IPS DF 6.9 (cell line): Measurements from ENCODE around the gene ALDH3A2.

ENCODE experiments used
- DNase-seq: peaks from one replicate; pipeline ENCODE4 v3.0.0-alpha.2; 2013; ENCODE audit warnings: low read depth, low spot score
- H3K27ac ChIP-seq: one replicate; pipeline ENCODE4 v1.5.1; 2013; ENCODE audit warnings: low read length, control low read depth
- H3K27me3 ChIP-seq: 2 replicates; pipeline ENCODE4 v1.6.1; 2013; ENCODE audit warnings: mild to moderate bottlenecking, low read length; ENCODE audit not compliant: control insufficient read depth, insufficient read depth
- H3K36me3 ChIP-seq: 2 replicates; pipeline ENCODE4 v1.6.1; 2013; ENCODE audit warnings: low read length; ENCODE audit not compliant: control insufficient read depth, insufficient read depth
- H3K4me1 ChIP-seq: 2 replicates; pipeline ENCODE4 v1.6.1; 2013; ENCODE audit warnings: low read length; ENCODE audit not compliant: control insufficient read depth, insufficient read depth
- H3K4me3 ChIP-seq: 2 replicates; pipeline ENCODE4 v1.5.1; 2013; ENCODE audit warnings: mild to moderate bottlenecking, low read length
- H3K9me3 ChIP-seq: 2 replicates; pipeline ENCODE4 v1.6.1; 2013; ENCODE audit warnings: low read length, inconsistent platforms; ENCODE audit not compliant: control insufficient read depth, insufficient read depth
- WGBS: extraction: QIAGEN DNeasy Blood & Tissue Kit; methylation state at CpG from one replicate; pipeline ENCODE4 v1.1.7; 2013; ENCODE audit warnings: mixed read lengths, missing lambda C conversion rate; ENCODE audit not compliant: insufficient read length, insufficient coverage; 5-methylcytosine and 5-hydroxymethylcytosine counted together

Gene ALDH3A2

GRCh38 chr17:19630035-19630434 lies 18.5 kb upstream of the ALDH3A2 start:
- Histone ChIP-seq H3K27ac (no peak overlapping the region), H3K9me3 (no peaks in the 10 kb centered on the region), H3K36me3 (no peaks in the 10 kb centered on the region), H3K4me3 (no peak overlapping the region), H3K4me1 (no peaks in the 10 kb centered on the region), H3K27me3 (no peaks in the 10 kb centered on the region)
- no CpG with 5 or more reads among the region's 4 CpGs for WGBS
- no peak for DNase-seq

- no peak for DNase-seq
- no CpG with 5 or more reads among the region's 1 CpG for WGBS
- no peak overlapping the region for H3K4me3 ChIP-seq
- H3K36me3 ChIP-seq = no peaks in the 10 kb centered on the region
- no peaks in the 10 kb centered on the region for H3K27me3 ChIP-seq
- no peak overlapping the region for H3K27ac ChIP-seq
- no peaks in the 10 kb centered on the region for H3K4me1 ChIP-seq
- no peaks in the 10 kb centered on the region for H3K9me3 ChIP-seq
Observed at GRCh38 chr17:19630661-19631060, 17.9 kb upstream of the ALDH3A2 start.

- no peak overlapping the region for H3K4me3 ChIP-seq
Observed at GRCh38 chr17:19631905-19632304, 16.6 kb upstream of the ALDH3A2 start.

GRCh38 chr17:19641687-19642372 lies 6.7 kb upstream of the ALDH3A2 start:
- Histone ChIP-seq H3K36me3 (no peaks in the 10 kb centered on the region), H3K27me3 (no peaks in the 10 kb centered on the region), H3K4me3 (no peak overlapping the region), H3K27ac (no peak overlapping the region), H3K4me1 (0 out of 2 replicates have a peak, but pooled peaks cover 2% of the 10 kb centered on the region), H3K9me3 (no peaks in the 10 kb centered on the region)
- DNase-seq = no peak
- WGBS = no CpG with 5 or more reads among the region's 4 CpGs

More at GRCh38 chr17:19631905-19632304, 16.6 kb upstream of the ALDH3A2 start:
- no peaks in the 10 kb centered on the region for H3K4me1 ChIP-seq
- no peak overlapping the region for H3K27ac ChIP-seq
- no peaks in the 10 kb centered on the region for H3K36me3 ChIP-seq
- H3K9me3 ChIP-seq = no peaks in the 10 kb centered on the region
- DNase-seq = no peak
- WGBS = no CpG with 5 or more reads among the region's 2 CpGs
- no peaks in the 10 kb centered on the region for H3K27me3 ChIP-seq

GRCh38 chr17:19642373-19642893 lies 6.1 kb upstream of the ALDH3A2 start:
- no peak for DNase-seq
- Histone ChIP-seq H3K9me3 (no peaks in the 10 kb centered on the region), H3K4me3 (no peak overlapping the region), H3K36me3 (no peaks in the 10 kb centered on the region), H3K4me1 (0 out of 2 replicates have a peak, but pooled peaks cover 2% of the 10 kb centered on the region), H3K27me3 (no peaks in the 10 kb centered on the region), H3K27ac (no peak overlapping the region)
- no CpG with 5 or more reads among the region's 5 CpGs for WGBS

GRCh38 chr17:19644493-19645210 lies 3.9 kb upstream of the ALDH3A2 start:
- H3K9me3 ChIP-seq = no peaks in the 10 kb centered on the region
- no peak for DNase-seq
- H3K4me3 ChIP-seq = no peak overlapping the region
- H3K27ac ChIP-seq = no peak overlapping the region
- H3K36me3 ChIP-seq = no peaks in the 10 kb centered on the region
- WGBS = no CpG with 5 or more reads among the region's 5 CpGs
- no peaks in the 10 kb centered on the region for H3K27me3 ChIP-seq
- 0 out of 2 replicates have a peak, but pooled peaks cover 2% of the 10 kb centered on the region for H3K4me1 ChIP-seq

- no CpG with 5 or more reads among the region's 4 CpGs for WGBS
- Histone ChIP-seq H3K9me3 (no peaks in the 10 kb centered on the region), H3K27me3 (no peaks in the 10 kb centered on the region), H3K4me1 (0 out of 2 replicates have a peak, but pooled peaks cover 2% of the 10 kb centered on the region), H3K36me3 (no peaks in the 10 kb centered on the region), H3K4me3 (no peak overlapping the region), H3K27ac (no peak overlapping the region)
- peak; percentile 58 for DNase-seq
Observed at GRCh38 chr17:19645734-19646201, 2.8 kb upstream of the ALDH3A2 start.

- no peak for DNase-seq
- H3K4me3 ChIP-seq = no peak overlapping the region
Observed at GRCh38 chr17:19646788-19647696, 1.5 kb upstream of the ALDH3A2 start.

GRCh38 chr17:19647697-19648474 lies 665 bp upstream of the ALDH3A2 start:
- Histone ChIP-seq H3K9me3 (no peaks in the 10 kb centered on the region), H3K4me3 (peak overlapping the region; percentile 85; the same call in 1 of the 2 replicates), H3K27ac (no peak overlapping the region), H3K36me3 (no peaks in the 10 kb centered on the region), H3K27me3 (no peaks in the 10 kb centered on the region), H3K4me1 (0 out of 2 replicates have a peak, but pooled peaks cover 2% of the 10 kb centered on the region)
- no CpG with 5 or more reads among the region's 37 CpGs for WGBS
- DNase-seq = peak; percentile 25

More at GRCh38 chr17:19646788-19647696, 1.5 kb upstream of the ALDH3A2 start:
- Histone ChIP-seq H3K4me1 (0 out of 2 replicates have a peak, but pooled peaks cover 2% of the 10 kb centered on the region), H3K27ac (no peak overlapping the region), H3K9me3 (no peaks in the 10 kb centered on the region), H3K27me3 (no peaks in the 10 kb centered on the region), H3K36me3 (no peaks in the 10 kb centered on the region)
- no CpG with 5 or more reads among the region's 4 CpGs for WGBS
